SU-DHL-6 (cell line): ENCODE results near the gene IL1RN.

ENCODE experiments used
- H2AFZ ChIP-seq: fragments of 200-600 bp; sonication (generic); 2 replicates; pipeline ENCODE4 v1.6.1; 2014; ENCODE audit warnings: low read depth, mild to moderate bottlenecking, moderate library complexity, mixed read lengths, antibody characterized with exemption, low read length; ENCODE audit not compliant: severe bottlenecking
- H3F3A ChIP-seq: fragments of 200-600 bp; shearing (Covaris generic); 2 replicates; pipeline ENCODE4 v1.6.0; 2016; ENCODE audit warnings: antibody characterized with exemption, mild to moderate bottlenecking; ENCODE audit not compliant: insufficient read depth
- H3K27ac ChIP-seq: fragments of 200-600 bp; sonication (generic); 2 replicates; pipeline ENCODE4 v1.5.1; 2016; ENCODE audit warnings: low read depth, mild to moderate bottlenecking, low read length, moderate library complexity, mixed read lengths
- H3K27me3 ChIP-seq: fragments of 200-600 bp; sonication (generic), shearing (Covaris generic); 2 replicates; pipeline ENCODE4 v1.6.0; 2014; ENCODE audit warnings: mild to moderate bottlenecking, low read length
- H3K36me3 ChIP-seq: fragments of 200-600 bp; sonication (generic); 2 replicates; pipeline ENCODE4 v1.6.1; 2014; ENCODE audit warnings: mild to moderate bottlenecking, low read length, mixed read lengths
- H3K4me2 ChIP-seq: fragments of 300-600, 200-600 bp; shearing (Covaris generic), sonication (generic); 2 replicates; pipeline ENCODE4 v1.6.0; 2014; ENCODE audit warnings: low read length, low read depth, mild to moderate bottlenecking; ENCODE audit not compliant: poor library complexity, severe bottlenecking
- H3K4me3 ChIP-seq: fragments of 200-600 bp; sonication (generic); 2 replicates; pipeline ENCODE4 v1.5.1; 2014; ENCODE audit warnings: antibody characterized with exemption, low read length, mild to moderate bottlenecking, mixed read lengths; ENCODE audit not compliant: insufficient read depth, poor library complexity, severe bottlenecking
- H3K79me2 ChIP-seq: fragments of 200-600 bp; sonication (generic); 2 replicates; pipeline ENCODE4 v1.6.1; 2014; ENCODE audit warnings: mild to moderate bottlenecking, low read length, moderate library complexity; ENCODE audit not compliant: insufficient read depth
- H3K9ac ChIP-seq: fragments of 200-600 bp; sonication (generic); 2 replicates; pipeline ENCODE4 v1.7.0; 2014; ENCODE audit warnings: mild to moderate bottlenecking, low read length
- H3K9me2 ChIP-seq: fragments of 200-600 bp; sonication (generic); replicated peaks from 2 replicates; pipeline ENCODE4 v1.6.1; 2014; ENCODE audit warnings: low read length; ENCODE audit not compliant: insufficient read depth
- H3K9me3 ChIP-seq: fragments of 200-600 bp; sonication (generic); 2 replicates; pipeline ENCODE4 v1.6.1; 2014; ENCODE audit warnings: low read length, mixed read lengths; ENCODE audit not compliant: insufficient read depth
- H4K20me1 ChIP-seq: fragments of 200-600 bp; sonication (generic); 2 replicates; pipeline ENCODE4 v1.6.1; 2014; ENCODE audit warnings: low read depth, mild to moderate bottlenecking, antibody characterized with exemption, low read length, moderate library complexity, mixed read lengths
- EZH2phosphoT487 ChIP-seq: fragments of 200-600 bp; sonication (generic), shearing (Covaris generic); conservative IDR thresholded peaks from 2 replicates; pipeline ENCODE4 v1.6.1; 2018; ENCODE audit warnings: mild to moderate bottlenecking, antibody characterized with exemption, low read length, moderate library complexity, mixed read lengths
- TF ChIP-seq, protein P1 (sequence below): fragments of 200-600 bp; sonication (generic); IDR thresholded peaks from one replicate; pipeline ENCODE4 v1.5.1; 2017; ENCODE audit warnings: antibody characterized with exemption, mild to moderate bottlenecking, low read length, moderate library complexity; ENCODE audit not compliant: insufficient read depth, poor library complexity, severe bottlenecking

Gene IL1RN

DNA sequence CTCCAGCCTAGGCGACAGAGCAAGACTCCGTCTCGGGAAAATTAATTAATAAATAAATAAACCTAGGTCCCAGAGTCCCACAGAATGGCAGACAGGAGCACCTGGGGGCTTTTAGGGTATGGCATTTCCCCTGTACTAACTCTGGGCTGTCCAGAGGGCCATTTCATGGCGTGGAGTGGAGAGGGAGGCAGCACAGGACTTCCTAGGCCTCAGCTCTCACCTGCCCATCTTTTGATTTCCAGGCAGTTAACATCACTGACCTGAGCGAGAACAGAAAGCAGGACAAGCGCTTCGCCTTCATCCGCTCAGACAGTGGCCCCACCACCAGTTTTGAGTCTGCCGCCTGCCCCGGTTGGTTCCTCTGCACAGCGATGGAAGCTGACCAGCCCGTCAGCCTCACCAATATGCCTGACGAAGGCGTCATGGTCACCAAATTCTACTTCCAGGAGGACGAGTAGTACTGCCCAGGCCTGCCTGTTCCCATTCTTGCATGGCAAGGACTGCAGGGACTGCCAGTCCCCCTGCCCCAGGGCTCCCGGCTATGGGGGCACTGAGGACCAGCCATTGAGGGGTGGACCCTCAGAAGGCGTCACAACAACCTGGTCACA is 5.1 kb downstream of the IL1RN start:
- H3K36me3 ChIP-seq = no peaks in the 10 kb centered on the region
- H3K9me2 ChIP-seq = no peaks in the 10 kb centered on the region
- H3K27me3 ChIP-seq = no peaks in the 10 kb centered on the region
- H3K4me2 ChIP-seq = no peak overlapping the region
- H3F3A ChIP-seq = no peaks in the 10 kb centered on the region
- TF ChIP-seq, protein P1, sequence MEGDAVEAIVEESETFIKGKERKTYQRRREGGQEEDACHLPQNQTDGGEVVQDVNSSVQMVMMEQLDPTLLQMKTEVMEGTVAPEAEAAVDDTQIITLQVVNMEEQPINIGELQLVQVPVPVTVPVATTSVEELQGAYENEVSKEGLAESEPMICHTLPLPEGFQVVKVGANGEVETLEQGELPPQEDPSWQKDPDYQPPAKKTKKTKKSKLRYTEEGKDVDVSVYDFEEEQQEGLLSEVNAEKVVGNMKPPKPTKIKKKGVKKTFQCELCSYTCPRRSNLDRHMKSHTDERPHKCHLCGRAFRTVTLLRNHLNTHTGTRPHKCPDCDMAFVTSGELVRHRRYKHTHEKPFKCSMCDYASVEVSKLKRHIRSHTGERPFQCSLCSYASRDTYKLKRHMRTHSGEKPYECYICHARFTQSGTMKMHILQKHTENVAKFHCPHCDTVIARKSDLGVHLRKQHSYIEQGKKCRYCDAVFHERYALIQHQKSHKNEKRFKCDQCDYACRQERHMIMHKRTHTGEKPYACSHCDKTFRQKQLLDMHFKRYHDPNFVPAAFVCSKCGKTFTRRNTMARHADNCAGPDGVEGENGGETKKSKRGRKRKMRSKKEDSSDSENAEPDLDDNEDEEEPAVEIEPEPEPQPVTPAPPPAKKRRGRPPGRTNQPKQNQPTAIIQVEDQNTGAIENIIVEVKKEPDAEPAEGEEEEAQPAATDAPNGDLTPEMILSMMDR = no peak
- no peak for TF ChIP-seq EZH2phosphoT487
- no peaks in the 10 kb centered on the region for H3K9me3 ChIP-seq
- H3K27ac ChIP-seq = no peak overlapping the region
- H3K9ac ChIP-seq = no peak overlapping the region
- H3K4me3 ChIP-seq = no peak overlapping the region
- H4K20me1 ChIP-seq = no peaks in the 10 kb centered on the region
- no peaks in the 10 kb centered on the region for H3K79me2 ChIP-seq
- no peak overlapping the region for H2AFZ ChIP-seq

GRCh38 chr2:113133704-113134598 is 6.6 kb downstream of the IL1RN start:
- Histone ChIP-seq H3K9me2 (no peaks in the 10 kb centered on the region), H3K27me3 (no peaks in the 10 kb centered on the region), H4K20me1 (no peaks in the 10 kb centered on the region), H3K36me3 (no peaks in the 10 kb centered on the region), H3K9ac (no peak overlapping the region), H3K4me3 (no peak overlapping the region), H3K79me2 (no peaks in the 10 kb centered on the region), H3K27ac (no peak overlapping the region), H3F3A (no peaks in the 10 kb centered on the region), H3K4me2 (no peak overlapping the region), H2AFZ (no peak overlapping the region), H3K9me3 (no peaks in the 10 kb centered on the region)
- TF ChIP-seq EZH2phosphoT487 = no peak
- TF ChIP-seq, protein P1 = no peak

DNA sequence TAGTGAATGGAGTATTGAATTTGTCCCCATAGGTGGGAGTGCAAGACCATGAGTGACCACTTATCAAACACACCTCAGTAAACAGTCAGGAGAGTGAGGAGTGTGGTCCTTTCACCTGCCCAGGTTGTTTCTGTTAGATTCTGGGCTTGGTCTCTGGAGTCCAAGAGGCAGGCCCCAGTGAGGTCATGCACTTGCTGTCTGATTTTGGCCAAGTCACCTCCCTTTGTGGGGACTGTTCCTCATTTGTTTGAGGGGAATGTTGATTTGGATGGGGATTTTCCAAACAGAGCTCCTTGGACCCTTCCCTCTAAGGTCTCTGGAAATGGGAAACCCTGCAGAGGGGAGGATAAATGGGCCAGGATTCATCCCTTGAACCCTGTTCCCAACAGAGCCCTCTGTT is 7.3 kb downstream of the IL1RN start:
- H3K27me3 ChIP-seq = no peaks in the 10 kb centered on the region
- H4K20me1 ChIP-seq = no peaks in the 10 kb centered on the region
- TF ChIP-seq EZH2phosphoT487 = no peak
- TF ChIP-seq, protein P1 = no peak
- no peaks in the 10 kb centered on the region for H3K79me2 ChIP-seq
- no peak overlapping the region for H3K4me3 ChIP-seq
- no peaks in the 10 kb centered on the region for H3F3A ChIP-seq
- no peak overlapping the region for H3K27ac ChIP-seq
- H3K9me2 ChIP-seq = no peaks in the 10 kb centered on the region
- H2AFZ ChIP-seq = no peak overlapping the region
- H3K9ac ChIP-seq = no peak overlapping the region
- no peaks in the 10 kb centered on the region for H3K36me3 ChIP-seq
- no peak overlapping the region for H3K4me2 ChIP-seq
- no peaks in the 10 kb centered on the region for H3K9me3 ChIP-seq
